Dendritic cell treated with granulocyte-macrophage colony-stimulating factor and Interleukin-4, amounts not matched to agents 40 ng/mL and 50 ng/mL, for 4 days (primary cell): ENCODE results near the gene HPCAL4.

Experiments used
- H3K27ac Mint-ChIP-seq: one replicate; pipeline ENCODE4 v1.8.0; 2022; ENCODE audit warnings: mild to moderate bottlenecking, mixed read lengths
- H3K27me3 Mint-ChIP-seq: one replicate; pipeline ENCODE4 v1.8.0; 2022; ENCODE audit warnings: mild to moderate bottlenecking, mixed read lengths
- H3K36me3 Mint-ChIP-seq: one replicate; pipeline ENCODE4 v1.8.0; 2022; ENCODE audit warnings: low read depth, mixed read lengths
- H3K4me1 Mint-ChIP-seq: one replicate; pipeline ENCODE4 v1.8.0; 2022; ENCODE audit warnings: low read depth, mixed read lengths
- H3K4me3 Mint-ChIP-seq: one replicate; pipeline ENCODE4 v1.8.0; 2022; ENCODE audit warnings: mild to moderate bottlenecking, moderate library complexity, mixed read lengths
- H3K9me3 Mint-ChIP-seq: one replicate; pipeline ENCODE4 v1.8.0; 2022; ENCODE audit warnings: mixed read lengths
- intact Hi-C: fragments of 100-400 bp; cut with micrococcal nuclease; formaldehyde crosslinking; loops from one replicate; pipeline ENCODE4 v1.15.0; 2022

The HPCAL4 gene

GRCh38 chr1:39691383-39692151 is at the start of gene HPCAL4:
Gene HPCAL4, minus strand, starts transcription at chr1:39691433. Its CDS starts 6,830 bp downstream, at chr1:39684603.
- Mint-ChIP-seq H3K9me3 (no peaks in the 10 kb centered on the region), H3K4me1 (peaks cover 29% of the 10 kb centered on the region), H3K36me3 (no peaks in the 10 kb centered on the region), H3K27me3 (peaks cover 86% of the 10 kb centered on the region), H3K27ac (no peak within 1 kb of the TSS), H3K4me3 (peak within 1 kb of the TSS; percentile 51)
- intact Hi-C loops, result no loop called here

- H3K36me3 Mint-ChIP-seq, result peaks cover 52% of the 10 kb centered on the region
- intact Hi-C loops, result no loop called here
Observed at GRCh38 chr1:39738622-39739366, 47.6 kb upstream of the HPCAL4 start, which contains the start of gene PPIE. Gene PPIE, plus strand, starts transcription at chr1:39738882. Its CDS starts 19 bp downstream, at chr1:39738901.

GRCh38 chr1:39737546-39738169 is 46.4 kb upstream of the HPCAL4 start:
- H3K9me3 Mint-ChIP-seq, result peaks cover 6% of the 10 kb centered on the region
- H3K4me3 Mint-ChIP-seq, result no peak overlapping the region
- peaks cover 40% of the 10 kb centered on the region for H3K36me3 Mint-ChIP-seq
- intact Hi-C loops, result no loop called here
- peaks cover 32% of the 10 kb centered on the region for H3K27me3 Mint-ChIP-seq
- H3K4me1 Mint-ChIP-seq, result peaks cover 13% of the 10 kb centered on the region
- H3K27ac Mint-ChIP-seq, result no peak overlapping the region

More at GRCh38 chr1:39738622-39739366, 47.6 kb upstream of the HPCAL4 start, which contains the start of gene PPIE:
- Mint-ChIP-seq H3K27ac (peak within 1 kb of the TSS; percentile 91), H3K9me3 (peaks cover 6% of the 10 kb centered on the region), H3K27me3 (peaks cover 23% of the 10 kb centered on the region), H3K4me1 (peaks cover 13% of the 10 kb centered on the region), H3K4me3 (peak within 1 kb of the TSS; percentile 89)

GRCh38 chr1:39735731-39736130 is 44.5 kb upstream of the HPCAL4 start:
- no peak overlapping the region for H3K4me3 Mint-ChIP-seq
- H3K9me3 Mint-ChIP-seq, result peaks cover 6% of the 10 kb centered on the region
- peaks cover 22% of the 10 kb centered on the region for H3K36me3 Mint-ChIP-seq
- H3K27ac Mint-ChIP-seq, result no peak overlapping the region
- peaks cover 40% of the 10 kb centered on the region for H3K27me3 Mint-ChIP-seq
- peaks cover 13% of the 10 kb centered on the region for H3K4me1 Mint-ChIP-seq
- intact Hi-C loops, result no loop called here

- intact Hi-C loops, result no loop called here
- Mint-ChIP-seq H3K9me3 (peaks cover 6% of the 10 kb centered on the region), H3K36me3 (no peaks in the 10 kb centered on the region), H3K27me3 (peaks cover 63% of the 10 kb centered on the region), H3K27ac (no peak overlapping the region), H3K4me3 (no peak overlapping the region), H3K4me1 (peaks cover 8% of the 10 kb centered on the region)
Observed at GRCh38 chr1:39733161-39733560, 41.9 kb upstream of the HPCAL4 start.

- Mint-ChIP-seq H3K27ac (no peak overlapping the region), H3K4me3 (no peak overlapping the region), H3K4me1 (peaks cover 12% of the 10 kb centered on the region), H3K27me3 (peaks cover 68% of the 10 kb centered on the region), H3K36me3 (no peaks in the 10 kb centered on the region), H3K9me3 (peaks cover 6% of the 10 kb centered on the region)
- intact Hi-C loops, result no loop called here
Observed at GRCh38 chr1:39732730-39733129, 41.5 kb upstream of the HPCAL4 start.

GRCh38 chr1:39729842-39730241 is 38.6 kb upstream of the HPCAL4 start:
- Mint-ChIP-seq H3K4me1 (peaks cover 14% of the 10 kb centered on the region), H3K27ac (no peak overlapping the region), H3K36me3 (no peaks in the 10 kb centered on the region), H3K4me3 (no peak overlapping the region), H3K27me3 (peaks cover 78% of the 10 kb centered on the region), H3K9me3 (no peaks in the 10 kb centered on the region)
- intact Hi-C loops, result no loop called here

- peaks cover 79% of the 10 kb centered on the region for H3K27me3 Mint-ChIP-seq
- H3K27ac Mint-ChIP-seq, result no peak overlapping the region
- H3K9me3 Mint-ChIP-seq, result no peaks in the 10 kb centered on the region
- H3K36me3 Mint-ChIP-seq, result no peaks in the 10 kb centered on the region
- H3K4me3 Mint-ChIP-seq, result no peak overlapping the region
- intact Hi-C loops, result no loop called here
- H3K4me1 Mint-ChIP-seq, result peaks cover 14% of the 10 kb centered on the region
Observed at GRCh38 chr1:39729030-39729429, 37.8 kb upstream of the HPCAL4 start.

GRCh38 chr1:39727932-39728317 is 36.7 kb upstream of the HPCAL4 start:
- Mint-ChIP-seq H3K4me1 (peaks cover 14% of the 10 kb centered on the region), H3K4me3 (no peak overlapping the region), H3K36me3 (no peaks in the 10 kb centered on the region), H3K9me3 (no peaks in the 10 kb centered on the region), H3K27ac (no peak overlapping the region), H3K27me3 (peaks cover 71% of the 10 kb centered on the region)
- intact Hi-C loops, result no loop called here

GRCh38 chr1:39727221-39727931 is 36.1 kb upstream of the HPCAL4 start:
- Mint-ChIP-seq H3K27me3 (peaks cover 68% of the 10 kb centered on the region), H3K4me1 (peaks cover 14% of the 10 kb centered on the region), H3K27ac (no peak overlapping the region), H3K4me3 (no peak overlapping the region), H3K36me3 (no peaks in the 10 kb centered on the region), H3K9me3 (no peaks in the 10 kb centered on the region)
- intact Hi-C loops, result no loop called here

GRCh38 chr1:39726600-39726999 is 35.4 kb upstream of the HPCAL4 start:
- H3K27ac Mint-ChIP-seq, result no peak overlapping the region
- no peaks in the 10 kb centered on the region for H3K9me3 Mint-ChIP-seq
- no peak overlapping the region for H3K4me3 Mint-ChIP-seq
- H3K36me3 Mint-ChIP-seq, result no peaks in the 10 kb centered on the region
- intact Hi-C loops, result no loop called here
- peaks cover 14% of the 10 kb centered on the region for H3K4me1 Mint-ChIP-seq
- peaks cover 69% of the 10 kb centered on the region for H3K27me3 Mint-ChIP-seq

- H3K4me3 Mint-ChIP-seq, result no peak overlapping the region
- no peaks in the 10 kb centered on the region for H3K4me1 Mint-ChIP-seq
- intact Hi-C loops, result no loop called here
- H3K36me3 Mint-ChIP-seq, result no peaks in the 10 kb centered on the region
- H3K9me3 Mint-ChIP-seq, result no peaks in the 10 kb centered on the region
- H3K27ac Mint-ChIP-seq, result no peak overlapping the region
- H3K27me3 Mint-ChIP-seq, result peaks cover 48% of the 10 kb centered on the region
Observed at GRCh38 chr1:39722495-39722894, 31.3 kb upstream of the HPCAL4 start.

- Mint-ChIP-seq H3K27ac (no peak overlapping the region), H3K27me3 (peaks cover 43% of the 10 kb centered on the region), H3K9me3 (no peaks in the 10 kb centered on the region), H3K4me1 (no peaks in the 10 kb centered on the region), H3K4me3 (no peak overlapping the region), H3K36me3 (no peaks in the 10 kb centered on the region)
- intact Hi-C loops, result no loop called here
Observed at GRCh38 chr1:39721664-39722063, 30.4 kb upstream of the HPCAL4 start.
